Measurements from ENCODE around the gene NTM. TPM values are rescaled to one million over a fixed set of nuclear protein-coding genes. Genes with fewer than 3 reads are reported as not detected.

The NTM gene
- total RNA-seq, 1 experiment from 2014 or later = 9.9 TPM

DNA sequence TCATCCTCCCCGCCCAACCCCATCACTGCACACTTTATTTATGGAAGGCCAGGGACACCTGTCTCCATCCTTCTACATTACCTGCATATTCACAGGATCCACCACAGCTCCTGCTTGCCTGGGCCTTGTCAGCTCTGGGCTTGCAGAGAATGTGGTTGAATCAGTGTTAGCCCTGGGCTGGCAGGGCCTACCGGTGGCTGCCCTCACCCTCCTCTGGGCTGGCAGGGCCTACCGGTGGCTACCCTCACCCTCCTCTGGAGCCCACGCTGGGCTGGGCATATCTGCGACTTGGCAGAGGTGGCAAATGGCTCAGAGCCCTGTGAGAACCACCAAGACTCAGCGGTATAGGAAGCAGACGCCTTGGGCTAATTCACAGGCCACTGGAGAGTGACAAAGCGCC, 300.9 kb downstream of the NTM start:
- Histone ChIP-seq H2AK5ac (ENCODE audit: insufficient read length, low read length) (no peak overlapping the region), H3K56ac (ENCODE audit: insufficient read length, low read depth, low read length) (no peak overlapping the region), H3K79me2 (ENCODE audit: insufficient read depth, low read length) (no peaks in the 10 kb centered on the region), H4K8ac (replicated peaks; ENCODE audit: insufficient read length, low read depth, low read length) (no peak overlapping the region), H4K91ac (ENCODE audit: insufficient read length, low read depth, low read length) (no peak overlapping the region), H3K4me1 (ENCODE audit: insufficient read depth, low read length) (no peaks in the 10 kb centered on the region; the same call in none of the 2 replicates), H2AFZ (ENCODE audit: low read length) (no peak overlapping the region), H3K23me2 (ENCODE audit: insufficient read length, low read depth, low read length, poor library complexity, severe bottlenecking) (no peaks in the 10 kb centered on the region), H3K9ac (ENCODE audit: extremely low read depth, insufficient read length, low read length) (no peak overlapping the region), H3K9me3 (ENCODE audit: control insufficient read depth, low read depth, low read length) (no peaks in the 10 kb centered on the region), H2BK15ac (ENCODE audit: low read depth, low read length) (no peak overlapping the region), H2BK5ac (ENCODE audit: insufficient read length, low read length) (no peak overlapping the region), H3K79me1 (ENCODE audit: insufficient read depth, low read depth, low read length, poor library complexity, severe bottlenecking) (no peaks in the 10 kb centered on the region), H3K14ac (ENCODE audit: insufficient read depth, low read length) (no peak overlapping the region), H3K4me2 (ENCODE audit: insufficient read depth, insufficient read length, low read length) (no peak overlapping the region), H3T11ph (ENCODE audit: low read length) (no peak overlapping the region), H3K27me3 (ENCODE audit: insufficient read depth, low read length) (no peaks in the 10 kb centered on the region), H4K20me1 (ENCODE audit: control insufficient read depth, insufficient read depth, insufficient read length) (no peaks in the 10 kb centered on the region), H2BK12ac (ENCODE audit: insufficient read length, low read depth, low read length) (no peak overlapping the region), H3K23ac (ENCODE audit: insufficient read length, low read depth, low read length) (no peak overlapping the region), H3K18ac (ENCODE audit: insufficient read length, low read depth, low read length) (no peak overlapping the region), H3K4ac (ENCODE audit: low read depth, low read length) (no peak overlapping the region), H2BK20ac (ENCODE audit: low read depth, low read length, poor library complexity, severe bottlenecking) (no peak overlapping the region), H2BK120ac (ENCODE audit: low read depth, low read length, poor library complexity, severe bottlenecking) (no peak overlapping the region), H3K27ac (ENCODE audit: insufficient read length, low read depth, low read length) (no peak overlapping the region), H4K5ac (ENCODE audit: insufficient read length, low read depth, low read length) (no peak overlapping the region)
- Mint-ChIP-seq H3K27ac (no peak overlapping the region), H3K27me3 (ENCODE audit: low read depth) (peaks cover 13% of the 10 kb centered on the region), H3K4me3 (no peak overlapping the region), H3K4me1 (peaks cover 10 to 22% of the 10 kb centered on the region in 2 experiments), H3K9me3 (no peaks in the 10 kb centered on the region), H3K36me3 (ENCODE audit: insufficient read depth in 1 of 3, low read depth in 3 of 3) (no peaks in the 10 kb centered on the region; a peak in 1 of 7 replicates)
- WGBS (ENCODE audit: extremely low coverage, insufficient read length, low lambda C conversion rate) = no CpG with 5 or more reads among the region's 8 CpGs
- TF ChIP-seq, protein P1, sequence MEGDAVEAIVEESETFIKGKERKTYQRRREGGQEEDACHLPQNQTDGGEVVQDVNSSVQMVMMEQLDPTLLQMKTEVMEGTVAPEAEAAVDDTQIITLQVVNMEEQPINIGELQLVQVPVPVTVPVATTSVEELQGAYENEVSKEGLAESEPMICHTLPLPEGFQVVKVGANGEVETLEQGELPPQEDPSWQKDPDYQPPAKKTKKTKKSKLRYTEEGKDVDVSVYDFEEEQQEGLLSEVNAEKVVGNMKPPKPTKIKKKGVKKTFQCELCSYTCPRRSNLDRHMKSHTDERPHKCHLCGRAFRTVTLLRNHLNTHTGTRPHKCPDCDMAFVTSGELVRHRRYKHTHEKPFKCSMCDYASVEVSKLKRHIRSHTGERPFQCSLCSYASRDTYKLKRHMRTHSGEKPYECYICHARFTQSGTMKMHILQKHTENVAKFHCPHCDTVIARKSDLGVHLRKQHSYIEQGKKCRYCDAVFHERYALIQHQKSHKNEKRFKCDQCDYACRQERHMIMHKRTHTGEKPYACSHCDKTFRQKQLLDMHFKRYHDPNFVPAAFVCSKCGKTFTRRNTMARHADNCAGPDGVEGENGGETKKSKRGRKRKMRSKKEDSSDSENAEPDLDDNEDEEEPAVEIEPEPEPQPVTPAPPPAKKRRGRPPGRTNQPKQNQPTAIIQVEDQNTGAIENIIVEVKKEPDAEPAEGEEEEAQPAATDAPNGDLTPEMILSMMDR (conservative IDR thresholded peaks at IDR 0.05) = no peak
- no peak for DNase-seq
